ENCODE measurements around the gene CCDC7.

- TF ChIP-seq CTCF (conservative IDR thresholded peaks at IDR 0.05), result no peak
- no peak for TF ChIP-seq EZH2 (IDR thresholded peaks at IDR 0.05; ENCODE audit: low read depth)
Measured at GRCh38 chr10:32865170-32865569, 419.2 kb downstream of the CCDC7 start.
